HFF-Myc (cell line): ENCODE results near the gene SLC37A1.

ENCODE experiments used
- DNase-seq: peaks from one replicate; pipeline ENCODE4 v3.0.0-alpha.2; 2011; ENCODE audit warnings: low read depth; ENCODE audit errors: extremely low read depth
- H3K4me3 ChIP-seq: replicated peaks from 2 replicates; pipeline ENCODE4 v1.5.1; 2011; ENCODE audit warnings: low read depth, mild to moderate bottlenecking, control low read depth, low read length
- CTCF ChIP-seq: IDR thresholded peaks from 2 replicates; pipeline ENCODE4 v1.5.1; 2012; ENCODE audit warnings: mild to moderate bottlenecking, low read depth, low read length, control low read depth; ENCODE audit errors: missing control alignments

The SLC37A1 gene

GRCh38 chr21:42617486-42617885, 103.8 kb downstream of the SLC37A1 start:
- H3K4me3 ChIP-seq = no peak overlapping the region
- DNase-seq = no peak
- no peak for TF ChIP-seq CTCF

- no peak for TF ChIP-seq CTCF
Measured at GRCh38 chr21:42618707-42619102, 105.1 kb downstream of the SLC37A1 start.

GRCh38 chr21:42619166-42619565, 105.5 kb downstream of the SLC37A1 start:
- TF ChIP-seq CTCF = no peak
- DNase-seq = no peak
- H3K4me3 ChIP-seq = no peak overlapping the region

More at GRCh38 chr21:42618707-42619102, 105.1 kb downstream of the SLC37A1 start:
- DNase-seq = no peak
- no peak overlapping the region for H3K4me3 ChIP-seq

- TF ChIP-seq CTCF = no peak
- H3K4me3 ChIP-seq = no peak overlapping the region
- no peak for DNase-seq
Measured at GRCh38 chr21:42619841-42620240, 106.2 kb downstream of the SLC37A1 start.

- DNase-seq = no peak
- TF ChIP-seq CTCF = no peak
- H3K4me3 ChIP-seq = no peak overlapping the region
Measured at GRCh38 chr21:42621166-42621818, 107.6 kb downstream of the SLC37A1 start.

- no peak for TF ChIP-seq CTCF
- no peak for DNase-seq
- no peak overlapping the region for H3K4me3 ChIP-seq
Measured at GRCh38 chr21:42621819-42622177, 108.1 kb downstream of the SLC37A1 start.

GRCh38 chr21:42622284-42622683, 108.6 kb downstream of the SLC37A1 start:
- no peak overlapping the region for H3K4me3 ChIP-seq
- no peak for DNase-seq
- TF ChIP-seq CTCF = no peak
